OCI-LY3 (cell line): ENCODE data around the gene PCSK2.

Source experiments
- H2AFZ ChIP-seq: fragments of 200-600, 300-600 bp; shearing (Covaris generic); 2 replicates; pipeline ENCODE4 v1.6.0; 2014; ENCODE audit warnings: antibody characterized with exemption, low read depth, low read length
- H3K27ac ChIP-seq: fragments of 200-600, 300-600 bp; sonication (generic); 2 replicates; pipeline ENCODE4 v1.5.1; 2014; ENCODE audit warnings: mild to moderate bottlenecking, low read length, moderate library complexity, mixed read lengths
- H3K27me3 ChIP-seq: fragments of 200-600, 300-600 bp; sonication (generic); 2 replicates; pipeline ENCODE4 v1.6.1; 2014; ENCODE audit warnings: low read depth, low read length, mixed read lengths
- H3K36me3 ChIP-seq: fragments of 200-600, 300-600 bp; sonication (generic); replicated peaks from 2 replicates; pipeline ENCODE3; 2014; ENCODE audit warnings: low read depth, low read length, mixed read lengths
- H3K4me1 ChIP-seq: fragments of 300-600, 200-600 bp; sonication (generic); 2 replicates; pipeline ENCODE4 v1.6.1; 2014; ENCODE audit warnings: low read length, mixed read lengths
- H3K4me2 ChIP-seq: fragments of 200-600, 300-600 bp; sonication (generic); 2 replicates; pipeline ENCODE4 v1.6.1; 2014; ENCODE audit warnings: low read length, mixed read lengths
- H3K4me3 ChIP-seq: fragments of 300-600, 200-600 bp; sonication (generic); 2 replicates; pipeline ENCODE4 v1.5.1; 2014; ENCODE audit warnings: antibody characterized with exemption, mild to moderate bottlenecking, low read length, moderate library complexity
- H3K79me2 ChIP-seq: fragments of 300-600, 200-600 bp; shearing (Covaris generic); 2 replicates; pipeline ENCODE4 v1.6.1; 2014; ENCODE audit warnings: mild to moderate bottlenecking, low read length, mixed read lengths
- H3K9ac ChIP-seq: fragments of 300-600, 200-600 bp; shearing (Covaris generic); 2 replicates; pipeline ENCODE4 v1.6.0; 2014; ENCODE audit warnings: mild to moderate bottlenecking, low read length, moderate library complexity
- H3K9me3 ChIP-seq: fragments of 200-600, 300-600 bp; shearing (Covaris generic); 2 replicates; pipeline ENCODE4 v1.6.1; 2014; ENCODE audit warnings: low read length, mixed read lengths; ENCODE audit not compliant: insufficient read depth
- H4K20me1 ChIP-seq: fragments of 200-600, 300-600 bp; sonication (generic); 2 replicates; pipeline ENCODE4 v1.6.1; 2016; ENCODE audit warnings: low read length, mixed read lengths; ENCODE audit not compliant: insufficient read depth
- EZH2phosphoT487 ChIP-seq: fragments of 200-600 bp; shearing (Covaris generic); IDR thresholded peaks from 2 replicates; pipeline ENCODE4 v1.6.1; 2018; ENCODE audit warnings: antibody characterized with exemption, mixed run types, low read depth
- TF ChIP-seq, protein P1 (sequence below): fragments of 200-600, 300-600 bp; sonication (generic); IDR thresholded peaks from 2 replicates; pipeline ENCODE4 v1.5.1; 2014; ENCODE audit warnings: antibody characterized with exemption, low read length, low read depth

PCSK2 gene

DNA sequence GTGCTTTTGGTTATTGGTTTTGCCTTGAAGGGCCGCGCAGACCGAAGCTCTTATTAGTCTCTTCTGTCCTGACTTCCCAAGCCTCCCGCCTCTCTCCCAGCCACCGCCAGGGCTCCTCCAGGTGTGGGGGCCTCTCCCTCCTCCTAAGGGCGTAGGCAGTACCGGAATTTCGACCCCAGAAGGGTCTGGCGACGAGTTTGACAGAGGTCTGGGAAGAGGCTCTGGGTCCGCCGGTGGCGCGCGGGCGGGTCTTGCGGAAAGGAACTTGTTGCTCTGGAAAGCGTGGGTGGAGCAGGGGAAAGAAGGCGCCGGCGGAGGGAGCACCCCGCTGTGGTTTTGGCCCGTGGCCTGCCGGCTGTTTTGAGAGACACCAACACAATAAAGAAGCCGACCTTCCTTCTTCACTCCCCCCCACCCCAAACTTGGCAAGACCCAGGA is 1.8 kb downstream of the PCSK2 start:
- TF ChIP-seq, protein P1, sequence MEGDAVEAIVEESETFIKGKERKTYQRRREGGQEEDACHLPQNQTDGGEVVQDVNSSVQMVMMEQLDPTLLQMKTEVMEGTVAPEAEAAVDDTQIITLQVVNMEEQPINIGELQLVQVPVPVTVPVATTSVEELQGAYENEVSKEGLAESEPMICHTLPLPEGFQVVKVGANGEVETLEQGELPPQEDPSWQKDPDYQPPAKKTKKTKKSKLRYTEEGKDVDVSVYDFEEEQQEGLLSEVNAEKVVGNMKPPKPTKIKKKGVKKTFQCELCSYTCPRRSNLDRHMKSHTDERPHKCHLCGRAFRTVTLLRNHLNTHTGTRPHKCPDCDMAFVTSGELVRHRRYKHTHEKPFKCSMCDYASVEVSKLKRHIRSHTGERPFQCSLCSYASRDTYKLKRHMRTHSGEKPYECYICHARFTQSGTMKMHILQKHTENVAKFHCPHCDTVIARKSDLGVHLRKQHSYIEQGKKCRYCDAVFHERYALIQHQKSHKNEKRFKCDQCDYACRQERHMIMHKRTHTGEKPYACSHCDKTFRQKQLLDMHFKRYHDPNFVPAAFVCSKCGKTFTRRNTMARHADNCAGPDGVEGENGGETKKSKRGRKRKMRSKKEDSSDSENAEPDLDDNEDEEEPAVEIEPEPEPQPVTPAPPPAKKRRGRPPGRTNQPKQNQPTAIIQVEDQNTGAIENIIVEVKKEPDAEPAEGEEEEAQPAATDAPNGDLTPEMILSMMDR: no peak
- TF ChIP-seq EZH2phosphoT487: no peak
- Histone ChIP-seq H3K9me3 (no peaks in the 10 kb centered on the region), H3K36me3 (no peaks in the 10 kb centered on the region), H2AFZ (no peak overlapping the region), H4K20me1 (no peaks in the 10 kb centered on the region), H3K4me1 (no peaks in the 10 kb centered on the region), H3K79me2 (no peaks in the 10 kb centered on the region), H3K4me3 (no peak overlapping the region), H3K9ac (no peak overlapping the region), H3K27ac (no peak overlapping the region), H3K4me2 (no peak overlapping the region), H3K27me3 (peaks cover 9% of the 10 kb centered on the region; the same call in 1 of the 2 replicates)

DNA sequence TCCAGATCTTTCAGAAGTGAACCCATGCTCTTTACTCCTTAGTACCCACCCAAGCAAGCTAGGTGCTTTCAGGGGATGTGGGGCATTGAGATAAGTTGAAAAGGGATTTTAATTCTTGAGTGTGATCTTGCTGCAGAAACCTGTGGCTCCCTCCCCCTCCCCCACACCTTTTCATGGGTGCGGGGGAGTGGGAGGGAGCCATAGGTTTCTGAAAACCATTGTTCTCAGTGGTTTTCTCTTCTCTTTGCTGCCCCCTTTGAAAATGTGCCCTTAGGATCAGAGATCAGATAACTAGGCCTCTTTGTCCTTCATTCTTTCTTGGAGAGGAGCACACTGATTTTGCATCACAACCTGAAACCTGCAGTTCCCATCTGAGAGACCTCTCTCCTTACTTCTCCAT is 2.4 kb downstream of the PCSK2 start:
- Histone ChIP-seq H3K27ac (no peak overlapping the region), H3K4me2 (no peak overlapping the region), H2AFZ (no peak overlapping the region), H3K79me2 (no peaks in the 10 kb centered on the region), H3K4me1 (no peaks in the 10 kb centered on the region), H4K20me1 (no peaks in the 10 kb centered on the region), H3K36me3 (no peaks in the 10 kb centered on the region), H3K27me3 (peaks cover 9% of the 10 kb centered on the region; the same call in 1 of the 2 replicates), H3K4me3 (no peak overlapping the region), H3K9me3 (no peaks in the 10 kb centered on the region), H3K9ac (no peak overlapping the region)
- TF ChIP-seq, protein P1: no peak
- TF ChIP-seq EZH2phosphoT487: no peak

DNA sequence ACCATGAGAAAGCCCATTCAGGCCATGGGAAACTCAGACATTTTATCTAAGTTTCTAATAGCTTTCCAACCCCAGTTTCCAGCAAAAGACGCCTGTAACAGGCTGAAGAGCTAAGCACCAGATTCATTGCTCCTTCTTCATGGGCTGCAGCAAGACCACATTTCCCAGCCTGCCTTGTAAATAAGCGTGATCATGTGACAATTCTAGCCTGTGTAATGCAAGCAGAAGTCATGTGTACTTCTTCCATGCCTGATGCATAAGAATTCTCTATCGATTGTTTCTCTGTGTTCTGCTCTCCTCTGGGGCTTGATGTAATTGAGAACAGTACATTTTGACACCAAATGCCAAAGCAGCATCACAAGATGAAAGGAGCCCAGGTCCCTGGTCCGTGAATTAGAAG is 6.8 kb downstream of the PCSK2 start:
- no peaks in the 10 kb centered on the region for H4K20me1 ChIP-seq
- H2AFZ ChIP-seq: no peak overlapping the region

DNA sequence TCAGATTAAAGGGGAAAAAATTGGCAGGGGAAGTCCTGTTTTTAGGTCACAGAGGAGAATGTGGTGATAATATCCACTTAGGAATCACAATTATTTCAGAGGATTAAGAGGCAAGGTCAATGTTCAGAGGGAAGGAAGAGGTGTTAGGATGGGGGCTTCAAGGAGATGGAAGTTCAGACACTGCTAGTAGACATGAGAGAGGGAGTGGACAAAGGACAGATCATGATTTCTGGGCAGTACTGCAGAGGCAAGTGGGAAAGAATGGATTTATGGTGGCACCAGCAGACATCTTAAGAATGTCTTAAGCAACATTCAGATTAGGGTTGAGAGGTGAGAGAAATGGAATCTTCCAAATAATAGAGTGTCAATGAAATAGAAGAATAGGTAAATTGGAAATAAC is 9.9 kb downstream of the PCSK2 start:
- no peak overlapping the region for H3K27ac ChIP-seq
- H3K9ac ChIP-seq: no peak overlapping the region

More for the DNA sequence above, 6.8 kb downstream of the PCSK2 start:
- TF ChIP-seq EZH2phosphoT487: no peak
- TF ChIP-seq, protein P1: no peak
- Histone ChIP-seq H3K4me3 (no peak overlapping the region), H3K4me1 (no peaks in the 10 kb centered on the region), H3K27ac (no peak overlapping the region), H3K36me3 (no peaks in the 10 kb centered on the region), H3K27me3 (peaks cover 17% of the 10 kb centered on the region; the same call in 1 of the 2 replicates), H3K79me2 (no peaks in the 10 kb centered on the region), H3K9me3 (no peaks in the 10 kb centered on the region), H3K4me2 (no peak overlapping the region), H3K9ac (no peak overlapping the region)

More for the DNA sequence above, 9.9 kb downstream of the PCSK2 start:
- no peak overlapping the region for H2AFZ ChIP-seq
- no peak overlapping the region for H3K4me2 ChIP-seq
- H3K36me3 ChIP-seq: no peaks in the 10 kb centered on the region
- no peak overlapping the region for H3K4me3 ChIP-seq
- no peaks in the 10 kb centered on the region for H3K79me2 ChIP-seq
- no peaks in the 10 kb centered on the region for H3K9me3 ChIP-seq
- H3K27me3 ChIP-seq: peaks cover 22% of the 10 kb centered on the region
- TF ChIP-seq EZH2phosphoT487: no peak
- TF ChIP-seq, protein P1: no peak
- no peaks in the 10 kb centered on the region for H4K20me1 ChIP-seq
- no peaks in the 10 kb centered on the region for H3K4me1 ChIP-seq
